IPS DF 6.9 (cell line): ENCODE data around the gene GDF9.

ENCODE experiments used
- DNase-seq: peaks from one replicate; pipeline ENCODE4 v3.0.0-alpha.2; 2013; ENCODE audit warnings: low read depth, low spot score
- H3K27ac ChIP-seq: one replicate; pipeline ENCODE4 v1.5.1; 2013; ENCODE audit warnings: low read length, control low read depth
- H3K27me3 ChIP-seq: 2 replicates; pipeline ENCODE4 v1.6.1; 2013; ENCODE audit warnings: mild to moderate bottlenecking, low read length; ENCODE audit not compliant: control insufficient read depth, insufficient read depth
- H3K36me3 ChIP-seq: 2 replicates; pipeline ENCODE4 v1.6.1; 2013; ENCODE audit warnings: low read length; ENCODE audit not compliant: control insufficient read depth, insufficient read depth
- H3K4me1 ChIP-seq: 2 replicates; pipeline ENCODE4 v1.6.1; 2013; ENCODE audit warnings: low read length; ENCODE audit not compliant: control insufficient read depth, insufficient read depth
- H3K4me3 ChIP-seq: 2 replicates; pipeline ENCODE4 v1.5.1; 2013; ENCODE audit warnings: mild to moderate bottlenecking, low read length
- H3K9me3 ChIP-seq: 2 replicates; pipeline ENCODE4 v1.6.1; 2013; ENCODE audit warnings: low read length, inconsistent platforms; ENCODE audit not compliant: control insufficient read depth, insufficient read depth
- WGBS: extraction: QIAGEN DNeasy Blood & Tissue Kit; methylation state at CpG from one replicate; pipeline ENCODE4 v1.1.7; 2013; ENCODE audit warnings: mixed read lengths, missing lambda C conversion rate; ENCODE audit not compliant: insufficient read length, insufficient coverage; 5-methylcytosine and 5-hydroxymethylcytosine counted together

Gene GDF9

GRCh38 chr5:132820162-132820754, 46.0 kb downstream of the GDF9 start:
- no peak for DNase-seq
- Histone ChIP-seq H3K4me1 (peaks cover 4% of the 10 kb centered on the region), H3K36me3 (no peaks in the 10 kb centered on the region), H3K4me3 (no peak overlapping the region), H3K9me3 (no peaks in the 10 kb centered on the region), H3K27me3 (peaks cover 10% of the 10 kb centered on the region; the same call in 1 of the 2 replicates), H3K27ac (no peak overlapping the region)
- WGBS, result no CpG with 5 or more reads among the region's 15 CpGs

- Histone ChIP-seq H3K27me3 (peaks cover 13% of the 10 kb centered on the region; the same call in 1 of the 2 replicates), H3K4me1 (peaks cover 6% of the 10 kb centered on the region)
- no peak for DNase-seq
Observed at GRCh38 chr5:132819468-132819867, 46.8 kb downstream of the GDF9 start.

GRCh38 chr5:132817011-132817410, 49.3 kb downstream of the GDF9 start:
- DNase-seq, result no peak
- H3K27me3 ChIP-seq, result peaks cover 31% of the 10 kb centered on the region
- H3K36me3 ChIP-seq, result no peaks in the 10 kb centered on the region
- no peak overlapping the region for H3K4me3 ChIP-seq
- H3K4me1 ChIP-seq, result peaks cover 4% of the 10 kb centered on the region; the same call in 1 of the 2 replicates
- no peak overlapping the region for H3K27ac ChIP-seq
- no peaks in the 10 kb centered on the region for H3K9me3 ChIP-seq
- no CpG with 5 or more reads among the region's 1 CpG for WGBS

More at GRCh38 chr5:132819468-132819867, 46.8 kb downstream of the GDF9 start:
- no peak overlapping the region for H3K4me3 ChIP-seq
- H3K27ac ChIP-seq, result no peak overlapping the region
- WGBS, result no CpG with 5 or more reads among the region's 26 CpGs
- no peaks in the 10 kb centered on the region for H3K9me3 ChIP-seq
- no peaks in the 10 kb centered on the region for H3K36me3 ChIP-seq

- no peak for DNase-seq
- no peak overlapping the region for H3K4me3 ChIP-seq
- H3K27me3 ChIP-seq, result peaks cover 35% of the 10 kb centered on the region
Observed at GRCh38 chr5:132816554-132816953, 49.7 kb downstream of the GDF9 start.

GRCh38 chr5:132816083-132816482, 50.2 kb downstream of the GDF9 start:
- H3K36me3 ChIP-seq, result no peaks in the 10 kb centered on the region
- no peak overlapping the region for H3K4me3 ChIP-seq
- no peak overlapping the region for H3K27ac ChIP-seq
- no peaks in the 10 kb centered on the region for H3K9me3 ChIP-seq
- H3K27me3 ChIP-seq, result peaks cover 36% of the 10 kb centered on the region
- H3K4me1 ChIP-seq, result peaks cover 4% of the 10 kb centered on the region; the same call in 1 of the 2 replicates
- DNase-seq, result no peak
- no CpG with 5 or more reads among the region's 2 CpGs for WGBS

More at GRCh38 chr5:132816554-132816953, 49.7 kb downstream of the GDF9 start:
- peaks cover 4% of the 10 kb centered on the region; the same call in 1 of the 2 replicates for H3K4me1 ChIP-seq
- no peaks in the 10 kb centered on the region for H3K36me3 ChIP-seq
- H3K9me3 ChIP-seq, result no peaks in the 10 kb centered on the region
- no peak overlapping the region for H3K27ac ChIP-seq

- Histone ChIP-seq H3K9me3 (no peaks in the 10 kb centered on the region), H3K27ac (no peak overlapping the region), H3K36me3 (no peaks in the 10 kb centered on the region), H3K4me1 (peaks cover 4% of the 10 kb centered on the region; the same call in 1 of the 2 replicates), H3K27me3 (peaks cover 36% of the 10 kb centered on the region), H3K4me3 (no peak overlapping the region)
- DNase-seq, result no peak
- no CpG with 5 or more reads among the region's 1 CpG for WGBS
Observed at GRCh38 chr5:132815454-132815853, 50.8 kb downstream of the GDF9 start.

- peaks cover 4% of the 10 kb centered on the region; the same call in 1 of the 2 replicates for H3K4me1 ChIP-seq
- peaks cover 36% of the 10 kb centered on the region for H3K27me3 ChIP-seq
- H3K4me3 ChIP-seq, result peak overlapping the region; percentile 3; the same call in 1 of the 2 replicates
- H3K36me3 ChIP-seq, result no peaks in the 10 kb centered on the region
- no CpG with 5 or more reads among the region's 81 CpGs for WGBS
- no peaks in the 10 kb centered on the region for H3K9me3 ChIP-seq
- H3K27ac ChIP-seq, result no peak overlapping the region
- no peak for DNase-seq
Observed at GRCh38 chr5:132814503-132815294, 51.6 kb downstream of the GDF9 start.

- Histone ChIP-seq H3K36me3 (no peaks in the 10 kb centered on the region), H3K4me1 (peaks cover 4% of the 10 kb centered on the region; the same call in 1 of the 2 replicates), H3K9me3 (no peaks in the 10 kb centered on the region), H3K27me3 (peaks cover 36% of the 10 kb centered on the region), H3K27ac (no peak overlapping the region), H3K4me3 (peak overlapping the region; percentile 3)
- no peak for DNase-seq
- no CpG with 5 or more reads among the region's 110 CpGs for WGBS
Observed at GRCh38 chr5:132813599-132814502, 52.4 kb downstream of the GDF9 start.

GRCh38 chr5:132812781-132813598, 53.3 kb downstream of the GDF9 start, which contains the start of gene SOWAHA:
SOWAHA (plus strand) TSS chr5:132813302; CDS start chr5:132813622, 320 bp downstream.
- Histone ChIP-seq H3K36me3 (no peaks in the 10 kb centered on the region), H3K4me1 (peaks cover 4% of the 10 kb centered on the region; the same call in 1 of the 2 replicates), H3K4me3 (peak within 1 kb of the TSS; percentile 3), H3K9me3 (no peaks in the 10 kb centered on the region), H3K27me3 (peaks cover 36% of the 10 kb centered on the region), H3K27ac (no peak within 1 kb of the TSS)
- no peak for DNase-seq
- no CpG with 5 or more reads among the region's 68 CpGs for WGBS
